Chondrocyte (in vitro differentiated cells): ENCODE results near the gene TEX12. TPM values are rescaled to one million over a fixed set of nuclear protein-coding genes. Genes with fewer than 3 reads are reported as not detected.
"Not testable (repeated sequence)": the region's sequence is repeated elsewhere in the genome, so short reads cannot be mapped to it uniquely, and the experiment has no call there.

Experiments used
- DNase-seq: peaks from one replicate; pipeline ENCODE4 v3.0.0; 2021; ENCODE audit warnings: mixed read lengths, low spot score
- H3K27ac Mint-ChIP-seq: one replicate; pipeline ENCODE4 v1.8.0; 2021; ENCODE audit warnings: mild to moderate bottlenecking, moderate library complexity, mixed read lengths; ENCODE audit not compliant: unreplicated experiment
- H3K27me3 Mint-ChIP-seq: 2 replicates; pipeline ENCODE4 v1.8.0; 2021; ENCODE audit warnings: low read depth, mixed read lengths
- H3K36me3 Mint-ChIP-seq: 2 replicates; pipeline ENCODE4 v1.8.0; 2021; ENCODE audit warnings: low read depth, mixed read lengths
- H3K4me1 Mint-ChIP-seq: 2 replicates; pipeline ENCODE4 v1.8.0; 2021; ENCODE audit warnings: low read depth, mild to moderate bottlenecking, mixed read lengths
- H3K4me3 Mint-ChIP-seq: one replicate; pipeline ENCODE4 v1.8.0; 2021; ENCODE audit warnings: mild to moderate bottlenecking, moderate library complexity, mixed read lengths; ENCODE audit not compliant: unreplicated experiment
- H3K9me3 Mint-ChIP-seq: 2 replicates; pipeline ENCODE4 v1.8.0; 2021; ENCODE audit warnings: low read depth, mixed read lengths
- total RNA-seq: library from RNA; stranded (reverse); gene quantifications from 3 replicates; pipeline ENCODE4 v1.2.1, GENCODE V29; 2021
- TF ChIP-seq, protein P1 (sequence below): fragments of 200-600 bp; sonication (generic); IDR thresholded peaks from 2 replicates; pipeline ENCODE4 v1.5.0; 2021; ENCODE audit warnings: antibody characterized with exemption, mild to moderate bottlenecking, moderate library complexity

TEX12 gene
- total RNA-seq, 1 donor from 2014 or later = not detected

DNA sequence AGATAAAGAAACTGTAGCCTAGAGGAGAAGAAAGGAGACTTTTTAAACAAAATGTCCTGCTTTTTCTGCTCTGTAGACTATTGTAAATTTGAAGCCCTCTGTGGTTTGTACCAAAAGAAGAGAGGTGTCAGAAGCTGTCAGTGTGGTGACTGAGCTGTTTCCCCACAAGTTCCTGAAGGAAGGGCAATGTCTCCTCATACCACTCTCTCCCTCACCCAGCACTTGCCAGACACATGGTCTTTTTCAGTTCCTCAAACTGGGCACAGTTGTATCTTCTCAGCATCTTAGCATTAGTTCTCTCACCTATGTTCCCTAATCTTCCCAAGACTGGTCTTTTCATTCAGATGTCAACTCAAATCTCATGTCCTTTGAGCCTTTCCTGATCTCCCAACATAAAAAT, 12.4 kb downstream of the TEX12 start:
- DNase-seq = no peak

DNA sequence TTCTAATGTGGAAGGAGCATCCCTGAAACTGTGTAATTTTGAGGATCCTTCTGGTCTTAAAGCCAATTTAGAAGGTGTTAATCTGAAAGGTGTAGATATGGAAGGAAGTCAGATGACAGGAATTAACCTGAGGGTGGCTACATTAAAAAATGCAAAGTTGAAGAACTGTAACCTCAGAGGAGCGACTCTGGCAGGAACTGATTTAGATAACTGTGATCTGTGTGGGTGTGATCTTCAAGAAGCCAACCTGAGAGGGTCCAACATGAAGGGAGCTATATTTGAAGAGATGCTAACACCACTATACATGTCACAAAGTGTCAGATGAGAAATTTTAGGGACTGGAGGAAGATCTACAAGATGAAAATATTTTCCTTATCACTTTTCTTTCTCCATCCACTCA, 15.7 kb downstream of the TEX12 start:
- Mint-ChIP-seq H3K27me3 (peaks cover 20% of the 10 kb centered on the region), H3K9me3 (peaks cover 6% of the 10 kb centered on the region), H3K27ac (no peak overlapping the region), H3K4me3 (no peak overlapping the region), H3K36me3 (peaks cover 4% of the 10 kb centered on the region), H3K4me1 (no peaks in the 10 kb centered on the region)
- no peak for DNase-seq
- TF ChIP-seq, protein P1, sequence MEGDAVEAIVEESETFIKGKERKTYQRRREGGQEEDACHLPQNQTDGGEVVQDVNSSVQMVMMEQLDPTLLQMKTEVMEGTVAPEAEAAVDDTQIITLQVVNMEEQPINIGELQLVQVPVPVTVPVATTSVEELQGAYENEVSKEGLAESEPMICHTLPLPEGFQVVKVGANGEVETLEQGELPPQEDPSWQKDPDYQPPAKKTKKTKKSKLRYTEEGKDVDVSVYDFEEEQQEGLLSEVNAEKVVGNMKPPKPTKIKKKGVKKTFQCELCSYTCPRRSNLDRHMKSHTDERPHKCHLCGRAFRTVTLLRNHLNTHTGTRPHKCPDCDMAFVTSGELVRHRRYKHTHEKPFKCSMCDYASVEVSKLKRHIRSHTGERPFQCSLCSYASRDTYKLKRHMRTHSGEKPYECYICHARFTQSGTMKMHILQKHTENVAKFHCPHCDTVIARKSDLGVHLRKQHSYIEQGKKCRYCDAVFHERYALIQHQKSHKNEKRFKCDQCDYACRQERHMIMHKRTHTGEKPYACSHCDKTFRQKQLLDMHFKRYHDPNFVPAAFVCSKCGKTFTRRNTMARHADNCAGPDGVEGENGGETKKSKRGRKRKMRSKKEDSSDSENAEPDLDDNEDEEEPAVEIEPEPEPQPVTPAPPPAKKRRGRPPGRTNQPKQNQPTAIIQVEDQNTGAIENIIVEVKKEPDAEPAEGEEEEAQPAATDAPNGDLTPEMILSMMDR = no peak

More for the DNA sequence above, 12.4 kb downstream of the TEX12 start:
- Mint-ChIP-seq H3K27me3 (peaks cover 21% of the 10 kb centered on the region), H3K4me1 (peaks cover 10% of the 10 kb centered on the region), H3K36me3 (peaks cover 4% of the 10 kb centered on the region), H3K4me3 (no peak overlapping the region), H3K27ac (no peak overlapping the region), H3K9me3 (peaks cover 6% of the 10 kb centered on the region)
- TF ChIP-seq, protein P1 = no peak

DNA sequence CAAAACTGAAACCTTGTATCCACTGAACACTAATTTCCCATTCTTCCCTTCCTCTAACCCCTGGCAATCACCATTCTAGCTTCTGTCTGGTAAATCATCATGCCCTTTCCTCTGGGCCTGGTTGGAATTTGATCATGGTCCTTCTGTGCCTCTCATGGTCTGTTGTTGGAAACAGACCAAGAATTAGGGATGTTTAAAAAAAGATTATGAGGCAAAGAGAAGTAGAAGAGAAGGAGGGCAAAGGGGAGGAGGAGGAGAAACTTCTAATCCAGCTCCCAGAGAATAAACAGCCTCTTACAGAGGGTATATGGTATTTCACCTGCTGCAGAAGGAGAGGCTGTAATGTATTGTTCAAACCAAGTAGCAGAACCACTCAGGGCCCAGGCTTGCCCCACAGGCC, 18.7 kb downstream of the TEX12 start:
- Mint-ChIP-seq H3K4me3 (no peak overlapping the region), H3K36me3 (no peaks in the 10 kb centered on the region), H3K27me3 (peaks cover under 1% of the 10 kb centered on the region), H3K9me3 (peaks cover 5% of the 10 kb centered on the region), H3K4me1 (peaks cover 5% of the 10 kb centered on the region), H3K27ac (no peak overlapping the region)
- DNase-seq = no peak
- TF ChIP-seq, protein P1 = no peak

DNA sequence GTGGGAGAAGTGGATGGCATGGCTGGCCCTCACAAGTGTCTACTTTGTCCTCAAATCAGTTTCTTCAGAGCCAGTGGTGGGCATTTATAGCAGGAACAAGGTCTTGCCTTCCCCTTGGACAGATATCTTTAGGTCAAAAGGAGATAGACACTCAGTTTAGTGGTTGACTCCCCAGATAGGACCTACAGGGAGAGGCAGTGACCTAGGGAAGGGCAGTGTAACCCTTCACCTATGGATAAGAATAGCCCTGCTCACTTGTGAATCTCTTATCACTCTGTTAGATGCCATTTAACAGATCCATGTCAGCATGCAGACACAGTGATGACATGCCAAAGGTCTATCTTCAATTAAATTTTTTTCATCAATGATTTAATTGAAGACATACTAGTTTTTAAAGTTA, 19.1 kb downstream of the TEX12 start:
- TF ChIP-seq, protein P1 = no peak
- H3K27ac Mint-ChIP-seq = no peak overlapping the region
- peaks cover 5% of the 10 kb centered on the region for H3K4me1 Mint-ChIP-seq
- H3K36me3 Mint-ChIP-seq = no peaks in the 10 kb centered on the region
- no peak overlapping the region for H3K4me3 Mint-ChIP-seq
- peaks cover 4% of the 10 kb centered on the region for H3K9me3 Mint-ChIP-seq
- no peak for DNase-seq
- no peaks in the 10 kb centered on the region for H3K27me3 Mint-ChIP-seq

DNA sequence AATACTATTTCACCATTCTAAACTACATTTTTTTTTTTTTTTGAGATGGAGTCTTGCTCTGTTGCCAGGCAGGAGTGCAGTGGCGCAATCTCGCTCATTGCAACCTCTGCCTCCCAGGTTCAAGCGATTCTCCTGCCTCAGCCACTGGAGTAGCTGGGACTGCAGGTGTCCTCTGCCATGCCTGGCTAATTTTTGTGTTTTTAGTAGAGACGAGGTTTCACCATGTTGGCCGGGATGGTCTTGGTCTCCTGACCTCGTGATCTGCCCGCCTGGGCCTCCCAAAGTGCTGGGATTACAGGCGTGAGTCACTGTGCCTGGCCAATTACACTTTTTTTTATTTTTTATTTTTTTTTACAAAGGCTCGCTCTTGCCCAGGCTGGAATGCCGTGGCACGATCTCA, 27.9 kb downstream of the TEX12 start:
- H3K36me3 Mint-ChIP-seq, H3K4me3 Mint-ChIP-seq, H3K9me3 Mint-ChIP-seq, H3K27ac Mint-ChIP-seq, H3K4me1 Mint-ChIP-seq, DNase-seq: not testable (repeated sequence)
- peaks cover 22% of the 10 kb centered on the region for H3K27me3 Mint-ChIP-seq

DNA sequence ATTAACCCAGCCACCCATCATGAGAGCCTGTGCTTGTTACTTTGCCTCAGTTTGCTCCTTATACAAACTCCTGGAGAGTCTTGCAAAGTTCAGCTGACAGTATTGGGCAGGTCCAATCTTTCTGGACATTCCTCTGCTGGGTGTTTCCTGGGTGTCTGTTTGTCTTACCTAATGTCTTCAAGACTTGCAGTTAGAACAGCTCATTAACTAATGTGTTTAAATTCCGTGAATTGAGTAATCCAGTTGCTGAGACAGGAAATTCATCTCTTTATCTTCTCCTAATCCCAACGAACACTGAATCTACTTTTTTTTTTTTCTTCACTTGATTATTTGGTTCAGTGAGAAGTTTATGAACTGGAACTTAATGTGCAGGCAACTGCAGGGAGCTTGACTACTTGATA, 28.8 kb downstream of the TEX12 start:
- Mint-ChIP-seq H3K27me3 (peaks cover 22% of the 10 kb centered on the region), H3K4me1 (peaks cover 5% of the 10 kb centered on the region), H3K27ac (no peak overlapping the region), H3K36me3 (peaks cover 3% of the 10 kb centered on the region), H3K9me3 (no peaks in the 10 kb centered on the region), H3K4me3 (no peak overlapping the region)
- DNase-seq = no peak
- TF ChIP-seq, protein P1 = no peak
